NOMO-1 treated with DMSO at 0.1 percent for 48 hours (cell line): Measurements from ENCODE around the gene XBP1.
"Not testable (repeated sequence)": the region's sequence is repeated elsewhere in the genome, so short reads cannot be mapped to it uniquely, and the experiment has no call there.

Source experiments
- DNase-seq: peaks from one replicate; lab custom pipeline; 2025; ENCODE audit not compliant: unreplicated experiment; lab: John Stamatoyannopoulos, UW

Gene XBP1

GRCh38 chr22:28819253-28820096, 19.1 kb upstream of the XBP1 start:
- DNase-seq: no peak

DNA sequence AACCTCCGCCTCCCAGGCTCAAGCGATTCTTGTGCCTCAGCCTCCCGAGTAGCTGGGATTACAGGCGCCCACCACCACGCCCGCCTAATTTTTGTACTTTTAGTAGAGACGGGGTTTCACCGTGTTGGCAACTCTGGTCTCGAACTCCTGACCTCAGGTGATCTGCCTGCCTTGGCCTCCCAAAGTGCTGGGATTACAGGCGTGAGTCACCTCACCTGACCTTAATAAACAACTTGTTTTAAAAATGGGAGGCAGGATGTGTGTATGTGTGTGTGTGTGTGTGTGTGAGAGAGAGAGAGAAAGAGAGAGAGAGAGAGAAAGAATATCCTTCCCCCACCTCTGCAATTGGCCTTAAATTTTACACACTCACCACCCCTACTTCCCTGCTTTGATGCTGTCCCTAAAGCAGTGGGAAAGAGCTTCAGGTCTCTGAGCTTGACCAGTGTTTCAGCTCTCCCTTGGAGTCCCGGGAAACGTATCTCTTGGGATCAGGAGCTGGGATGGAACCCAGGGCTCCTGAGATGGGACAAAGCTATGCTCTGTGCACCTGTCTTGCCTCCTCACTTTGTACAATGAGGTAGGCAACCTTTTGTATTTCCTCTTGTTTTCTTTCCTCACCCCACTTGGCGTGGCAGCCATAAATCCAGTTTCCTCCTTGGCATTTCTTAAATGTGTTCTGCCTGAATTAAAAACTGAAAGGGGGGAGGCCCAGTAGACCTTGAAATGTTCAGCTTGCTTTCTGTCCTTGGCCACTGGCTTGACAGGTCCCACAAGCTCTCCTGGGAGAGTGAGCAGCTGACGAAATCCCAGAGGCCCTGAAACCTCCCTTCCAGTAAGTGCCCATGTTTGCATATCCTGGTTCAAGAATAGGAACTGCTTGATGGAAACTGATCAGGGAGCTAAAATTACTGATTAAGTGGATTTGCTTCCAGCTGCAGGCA, 17.8 kb upstream of the XBP1 start:
- no peak for DNase-seq

- DNase-seq: no peak
Measured at GRCh38 chr22:28817064-28817463, 16.7 kb upstream of the XBP1 start.

GRCh38 chr22:28815729-28816128, 15.4 kb upstream of the XBP1 start:
- no peak for DNase-seq

DNA sequence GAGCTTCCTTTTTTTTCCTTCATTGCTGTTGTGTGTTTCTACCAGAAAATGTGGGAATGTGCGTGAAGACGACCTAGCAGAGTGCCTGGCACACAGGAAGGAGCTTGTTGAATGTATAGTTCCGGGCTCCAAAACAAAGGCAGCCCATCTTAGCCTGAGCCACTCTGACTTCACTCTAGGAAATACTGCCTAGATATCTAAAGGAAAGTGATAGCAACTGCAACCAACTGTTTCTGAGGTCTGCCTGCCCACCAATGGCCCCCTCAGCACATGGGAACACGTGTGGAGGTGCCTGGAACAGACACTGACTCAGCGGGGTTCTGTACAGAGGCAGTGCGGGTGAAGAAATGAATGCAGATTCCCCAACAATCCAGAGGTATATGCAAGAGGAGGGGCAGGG, 14.7 kb upstream of the XBP1 start:
- DNase-seq: no peak

DNA sequence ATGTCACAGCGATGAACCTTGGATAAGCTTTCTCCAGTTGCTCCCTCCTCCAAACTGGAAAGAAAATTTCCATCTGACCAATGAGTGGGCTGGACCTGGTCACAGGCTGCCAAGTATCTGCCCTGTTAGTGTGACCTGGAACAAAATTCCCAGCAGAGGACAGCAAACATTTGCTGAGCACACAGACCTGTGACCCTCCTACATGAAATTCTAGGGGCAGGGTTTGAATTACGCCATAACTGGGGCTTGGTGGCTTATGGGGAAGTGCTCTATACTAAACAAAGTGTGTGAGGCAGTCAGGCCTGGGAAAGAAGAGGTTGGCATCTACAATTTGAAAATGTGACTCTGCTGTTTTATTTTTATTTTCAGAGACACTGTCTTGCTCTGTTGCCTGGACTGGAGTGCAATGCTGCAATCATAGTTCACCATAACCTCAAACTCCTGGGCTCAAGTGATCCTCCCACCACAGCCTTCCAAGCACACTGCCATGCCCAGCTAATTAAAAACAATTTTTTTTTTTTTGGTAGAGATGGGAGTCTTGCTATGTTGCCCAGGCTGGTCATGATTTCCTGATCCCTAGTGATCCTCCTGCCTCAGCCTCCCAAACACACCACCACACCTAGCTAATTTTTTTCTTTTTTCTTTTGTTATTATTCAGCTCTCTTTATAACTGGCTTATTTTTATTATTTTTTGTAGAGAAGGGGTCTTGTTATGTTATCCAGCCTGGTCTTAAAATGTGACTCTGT, 13.6 kb upstream of the XBP1 start:
- DNase-seq: peak; percentile 86

GRCh38 chr22:28812516-28812915, 12.1 kb upstream of the XBP1 start:
- DNase-seq: no peak

GRCh38 chr22:28810821-28811491, 10.6 kb upstream of the XBP1 start:
- DNase-seq: peak; percentile 88

DNA sequence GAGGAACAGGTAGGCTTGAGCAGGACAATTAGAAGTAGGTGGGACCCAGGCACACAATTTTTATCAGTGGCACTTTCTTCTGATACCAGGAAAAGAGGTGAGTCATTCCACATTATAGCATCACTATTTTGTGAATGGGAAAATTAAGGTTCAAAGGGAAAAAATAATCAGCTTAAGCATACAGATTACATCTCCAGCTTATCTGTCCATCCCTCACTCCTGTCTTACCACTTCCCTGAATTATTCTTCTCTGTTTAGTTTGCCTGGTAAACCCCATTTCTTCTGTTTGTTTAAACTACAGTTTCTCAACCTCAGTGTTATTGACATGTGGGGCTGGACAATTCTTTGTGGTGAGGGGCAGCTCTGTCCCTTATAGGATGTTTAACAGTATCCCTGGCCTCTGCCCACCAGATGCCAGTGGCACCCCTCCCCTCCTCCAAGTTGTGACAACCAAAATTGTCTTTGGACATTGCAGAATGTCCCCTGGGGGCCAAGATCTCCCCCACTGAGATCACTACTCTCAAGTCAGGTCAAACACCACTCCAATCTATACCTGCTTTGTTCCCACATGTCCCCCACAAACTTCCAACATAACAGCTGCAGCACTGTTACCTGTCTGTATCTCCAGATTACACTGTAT, 8.5 kb upstream of the XBP1 start:
- DNase-seq: no peak

DNA sequence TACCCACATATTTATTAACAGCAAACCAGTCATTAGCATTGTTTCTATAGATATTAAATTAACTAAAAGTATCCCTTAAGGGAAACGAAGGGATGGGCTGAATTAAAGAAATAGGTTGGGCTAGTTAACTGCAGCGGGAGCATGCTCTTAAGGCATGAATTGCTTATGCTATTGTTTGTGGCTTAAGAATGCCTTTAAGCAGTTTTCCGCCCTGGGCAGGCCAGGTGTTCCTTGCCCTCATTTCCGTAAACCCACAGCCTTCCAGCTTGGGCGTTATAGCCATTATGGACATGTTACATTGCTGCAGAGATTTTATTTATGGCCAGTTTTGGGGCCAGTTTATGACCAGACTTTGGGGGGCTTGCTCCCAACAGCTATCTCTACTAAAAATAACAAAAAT, 5.1 kb upstream of the XBP1 start:
- DNase-seq: not testable (repeated sequence)

DNA sequence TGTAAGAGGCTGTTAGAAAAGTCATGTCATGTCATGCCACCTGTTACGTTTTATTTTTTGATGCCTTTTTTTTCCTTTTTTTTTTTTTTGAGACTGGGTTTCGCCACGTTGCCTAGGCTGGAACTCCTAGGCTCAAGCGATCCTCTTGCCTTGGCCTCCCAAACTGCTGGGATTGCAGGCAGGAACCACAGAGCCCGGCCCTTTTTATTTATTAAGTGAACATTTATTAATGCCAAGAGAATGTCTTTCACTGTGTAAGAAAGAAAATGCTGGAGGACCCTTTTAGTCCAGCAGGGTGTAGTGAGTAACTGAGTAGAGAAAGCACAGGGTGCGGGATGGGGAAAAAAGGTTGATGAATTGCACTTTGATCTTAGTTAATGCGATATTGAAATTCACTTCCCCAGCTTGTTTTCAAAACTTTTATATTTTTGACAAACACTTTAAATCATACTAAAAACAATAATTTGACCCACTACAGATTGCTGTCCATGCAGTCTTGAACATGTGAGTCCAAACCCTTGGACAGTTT, 2.3 kb upstream of the XBP1 start:
- DNase-seq: peak; percentile 38

DNA sequence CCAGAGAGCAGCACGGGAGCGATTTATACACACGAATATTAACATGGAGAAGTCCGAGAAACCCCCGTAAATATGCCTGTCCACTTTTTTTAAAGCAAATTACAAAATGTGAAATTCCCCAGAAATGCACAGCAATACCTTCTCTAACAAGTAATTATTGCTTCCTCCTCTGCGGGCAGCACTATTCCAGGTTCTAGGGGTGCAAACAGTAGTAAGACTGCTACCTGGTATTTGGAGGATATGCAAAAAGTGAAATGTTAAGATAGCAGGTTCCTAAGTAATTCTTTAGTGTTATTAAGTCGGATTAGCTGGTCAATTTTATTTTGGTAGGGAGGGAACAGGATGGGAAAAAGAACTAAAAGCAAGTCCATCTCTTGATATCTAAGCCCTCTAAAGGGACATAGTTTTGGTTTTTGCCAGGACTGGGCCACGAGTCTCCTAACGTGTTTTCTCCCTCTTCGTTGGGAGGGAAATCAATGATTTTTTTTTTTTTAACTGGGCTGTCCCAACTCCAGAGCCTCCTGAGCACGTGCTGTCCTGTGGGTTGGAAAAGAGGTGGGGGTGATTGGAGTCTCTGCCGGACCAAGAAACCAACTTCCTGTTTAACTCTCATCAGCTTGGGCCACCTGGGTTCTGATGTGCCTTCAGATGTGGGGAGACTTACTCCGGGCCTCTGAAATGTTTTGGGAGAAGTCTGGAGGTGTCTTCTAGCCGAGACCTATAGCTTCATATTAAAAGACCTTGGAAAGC, 1.7 kb upstream of the XBP1 start:
- peak; percentile 18 for DNase-seq

GRCh38 chr22:28799606-28800307, 612 bp downstream of the XBP1 start:
- DNase-seq: peak; percentile 42

DNA sequence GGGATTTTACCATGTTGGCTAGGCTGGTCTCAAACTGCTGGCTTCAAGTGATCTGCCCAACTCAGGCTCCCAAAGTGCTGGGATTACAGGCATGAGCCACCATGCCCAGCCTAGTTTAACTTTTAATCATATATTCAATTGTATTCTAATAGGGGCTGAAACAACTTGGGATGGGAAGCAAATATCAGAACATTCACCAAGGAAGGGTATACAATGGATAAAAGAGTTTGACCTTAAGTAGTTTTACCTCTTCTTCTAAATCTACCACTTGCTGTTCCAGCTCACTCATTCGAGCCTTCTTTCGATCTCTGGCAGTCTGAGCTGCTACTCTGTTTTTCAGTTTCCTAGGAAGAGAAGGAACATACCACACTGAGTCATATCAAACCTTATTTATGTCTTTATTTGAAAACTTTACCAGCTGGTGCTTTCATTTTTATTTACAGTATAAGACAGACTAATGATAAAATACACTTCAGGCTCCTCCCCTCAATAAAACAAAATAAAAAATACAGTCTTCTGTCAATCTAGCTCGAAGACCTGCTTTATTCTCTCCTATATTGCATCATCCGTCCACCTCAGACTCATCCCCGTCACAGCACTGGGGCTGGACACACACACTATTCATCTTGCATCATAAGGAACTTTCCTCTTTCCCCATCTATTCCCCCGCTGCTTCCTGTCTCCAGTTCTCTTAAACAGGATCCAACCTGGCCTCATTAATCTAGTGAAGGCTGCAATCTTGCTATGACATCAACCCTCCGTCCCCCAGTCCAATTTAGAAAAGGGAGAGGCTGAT, 1.4 kb downstream of the XBP1 start:
- DNase-seq: peak; percentile 86

DNA sequence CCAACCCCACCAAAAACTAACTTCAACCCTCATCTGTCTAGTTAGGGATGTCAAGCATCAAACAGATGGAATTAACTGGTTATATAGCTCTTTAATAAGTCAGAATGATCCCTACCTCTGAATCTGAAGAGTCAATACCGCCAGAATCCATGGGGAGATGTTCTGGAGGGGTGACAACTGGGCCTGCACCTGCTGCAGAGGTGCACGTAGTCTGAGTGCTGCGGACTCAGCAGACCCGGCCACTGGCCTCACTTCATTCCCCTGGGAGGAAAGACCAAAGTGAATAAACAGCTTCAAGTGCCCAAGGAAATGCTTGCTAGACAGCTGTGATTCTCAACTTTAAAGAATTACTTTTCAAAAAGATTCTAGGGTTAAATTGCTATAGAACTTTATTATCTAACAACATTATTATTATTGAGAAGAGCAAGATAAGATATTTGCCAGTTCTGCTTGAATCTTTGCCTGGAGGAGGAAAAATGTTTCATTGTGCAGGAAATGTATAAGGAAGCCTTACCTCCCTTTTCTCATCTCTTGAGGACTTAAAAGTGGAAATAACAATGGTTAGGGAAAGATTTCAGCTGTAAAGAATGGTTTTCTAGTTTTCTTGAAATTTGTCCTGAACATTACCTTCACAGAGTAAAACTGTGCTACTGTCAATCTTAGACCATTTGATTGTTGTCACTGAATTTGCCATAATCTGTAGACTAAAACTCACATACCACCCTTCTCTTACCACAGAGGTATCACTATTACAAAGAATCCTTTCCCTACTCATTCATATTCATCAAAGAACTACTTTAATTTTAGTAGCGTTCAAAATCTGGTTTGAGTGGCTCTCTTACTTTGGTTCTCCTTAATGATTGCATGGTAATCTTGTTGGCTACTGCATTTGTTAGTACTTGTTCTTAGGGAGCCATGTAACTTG, 4.2 kb downstream of the XBP1 start:
- DNase-seq: no peak

GRCh38 chr22:28795071-28795693, 5.2 kb downstream of the XBP1 start:
- DNase-seq: no peak
